CD14-positive monocyte (primary cell): ENCODE results near the gene CFAP74. TPM values are rescaled to one million over a fixed set of nuclear protein-coding genes. Genes with fewer than 3 reads are reported as not detected.

Experiments used
- DNase-seq, 3 donors: peaks; one replicate each; pipeline ENCODE4 v3.0.0-alpha.2; 2011 to 2022
- H2AFZ ChIP-seq: 2 replicates; pipeline ENCODE4 v1.6.0; 2012; ENCODE audit warnings: mild to moderate bottlenecking, low read depth, low read length, inconsistent platforms; ENCODE audit not compliant: insufficient read depth, poor library complexity, severe bottlenecking
- H3K27ac ChIP-seq, 2 donors: 1 replicate in 1 of 2; 2 replicates in 1 of 2; pipeline ENCODE4 v1.5.1; 2012 to 2013; ENCODE audit warnings: low read length in 2 of 2, control low read depth in 1 of 2, inconsistent platforms in 1 of 2, low read depth in 1 of 2, mild to moderate bottlenecking in 1 of 2
- H3K27me3 ChIP-seq, 2 donors: one replicate each; pipeline versions ENCODE4 v1.6.0 to v1.6.1; 2011 to 2013; ENCODE audit warnings: low read length in 2 of 2; ENCODE audit not compliant: control insufficient read depth in 2 of 2, insufficient read depth in 2 of 2
- H3K36me3 ChIP-seq, 2 donors: replicated peaks in 1 of 2; 1 replicate in 1 of 2; 2 replicates in 1 of 2; pipeline versions ENCODE4 v1.5.1 to v1.6.1; 2012 to 2013; ENCODE audit warnings: low read length in 2 of 2, control low read depth in 1 of 2, inconsistent platforms in 1 of 2, mild to moderate bottlenecking in 1 of 2; ENCODE audit not compliant: insufficient read depth in 2 of 2, control insufficient read depth in 1 of 2
- H3K4me1 ChIP-seq, 2 donors: 1 replicate in 1 of 2; 2 replicates in 1 of 2; pipeline versions ENCODE4 v1.5.1 to v1.6.1; 2012 to 2013; ENCODE audit warnings: low read length in 2 of 2, control low read depth in 1 of 2, inconsistent platforms in 1 of 2, mild to moderate bottlenecking in 1 of 2, moderate library complexity in 1 of 2; ENCODE audit not compliant: insufficient read depth in 2 of 2, control insufficient read depth in 1 of 2
- H3K4me2 ChIP-seq: replicated peaks from 2 replicates; pipeline ENCODE3; 2012; ENCODE audit warnings: low read length, moderate library complexity, mild to moderate bottlenecking; ENCODE audit not compliant: poor library complexity, severe bottlenecking; ENCODE audit errors: extremely low read depth
- H3K4me3 ChIP-seq, 3 experiments: fragments of 200-600 bp in 1 of 3; sonication (generic) in 1 of 3; replicated peaks in 1 of 3; 1 replicate in 2 of 3; 2 replicates in 1 of 3; pipeline ENCODE4 v1.5.1; 2011 to 2013; ENCODE audit warnings: low read length in 3 of 3, mild to moderate bottlenecking in 3 of 3, control low read depth in 2 of 3, low read depth in 2 of 3, inconsistent platforms in 1 of 3, moderate library complexity in 1 of 3
- H3K79me2 ChIP-seq: 2 replicates; pipeline ENCODE4 v1.6.0; 2012; ENCODE audit warnings: mild to moderate bottlenecking, control low read depth, inconsistent platforms, low read length, moderate library complexity; ENCODE audit not compliant: insufficient read depth
- H3K9ac ChIP-seq: 2 replicates; pipeline ENCODE4 v1.6.0; 2017; ENCODE audit warnings: low read length, mild to moderate bottlenecking; ENCODE audit not compliant: insufficient read depth, poor library complexity, severe bottlenecking
- H3K9me3 ChIP-seq, 2 donors: replicated peaks in 1 of 2; 1 replicate in 1 of 2; 2 replicates in 1 of 2; pipeline versions ENCODE4 v1.5.1 to v1.6.1; 2012 to 2013; ENCODE audit warnings: low read length in 2 of 2, control low read depth in 1 of 2; ENCODE audit not compliant: control insufficient read depth in 1 of 2, insufficient read depth in 1 of 2
- H4K20me1 ChIP-seq: 2 replicates; pipeline ENCODE4 v1.6.0; 2012; ENCODE audit warnings: mild to moderate bottlenecking, low read length, control low read depth, moderate library complexity; ENCODE audit not compliant: insufficient read depth
- H3K27ac Mint-ChIP-seq, 7 donors: one replicate each; pipeline ENCODE4 v1.8.0; 2020; ENCODE audit warnings: mild to moderate bottlenecking in 7 of 7, mixed read lengths in 7 of 7, moderate library complexity in 6 of 7, inconsistent platforms in 2 of 7
- H3K27me3 Mint-ChIP-seq, 3 donors: one replicate each; pipeline ENCODE4 v1.8.0; 2021 to 2022; ENCODE audit warnings: low read depth in 3 of 3, mild to moderate bottlenecking in 3 of 3, mixed read lengths in 3 of 3, moderate library complexity in 3 of 3, inconsistent platforms in 1 of 3
- H3K36me3 Mint-ChIP-seq, 2 donors: one replicate each; pipeline ENCODE4 v1.8.0; 2020; ENCODE audit warnings: mixed read lengths in 2 of 2, inconsistent platforms in 1 of 2, mild to moderate bottlenecking in 1 of 2
- H3K4me1 Mint-ChIP-seq: one replicate; pipeline ENCODE4 v1.8.0; 2020; ENCODE audit warnings: mild to moderate bottlenecking, mixed read lengths
- H3K4me3 Mint-ChIP-seq, 2 donors: one replicate each; pipeline ENCODE4 v1.8.0; 2020; ENCODE audit warnings: mild to moderate bottlenecking in 2 of 2, mixed read lengths in 2 of 2, moderate library complexity in 1 of 2
- H3K9me3 Mint-ChIP-seq, 7 donors: one replicate each; pipeline ENCODE4 v1.8.0; 2020 to 2022; ENCODE audit warnings: mixed read lengths in 7 of 7, mild to moderate bottlenecking in 6 of 7, moderate library complexity in 6 of 7, inconsistent platforms in 2 of 7
- CTCF ChIP-seq: fragments of 200-600 bp; IDR thresholded peaks from one replicate; pipeline ENCODE4 v1.8.0; 2022; ENCODE audit warnings: antibody characterized with exemption, mild to moderate bottlenecking
- WGBS: methylation state at CpG from one replicate; pipeline ENCODE4 v1.1.5; 2013; ENCODE audit warnings: missing lambda C conversion rate; ENCODE audit not compliant: insufficient coverage; 5-methylcytosine and 5-hydroxymethylcytosine counted together
- intact Hi-C, 2 donors: fragments of 100-400 bp; cut with micrococcal nuclease; formaldehyde crosslinking; loops; one replicate each; pipeline versions ENCODE4 v1.15.0 to v1.15.1; 2023
- polyA plus RNA-seq, 3 donors: library from polyadenylated mRNA; depleted of rRNA in 1 of 3; unstranded in 2 of 3; stranded (reverse) in 1 of 3; fragments of 300-500 nt in 2 of 3; fragments of >200 nt in 1 of 3; fragmentation: Illumina TruSeq in 2 of 3; gene quantifications; 1 replicate in 2 of 3; 2 replicates in 1 of 3; pipeline ENCODE4 v1.2.3, GENCODE V29; 2012 to 2021

CFAP74 gene
- polyA plus RNA-seq, 3 donors = not detected

DNA sequence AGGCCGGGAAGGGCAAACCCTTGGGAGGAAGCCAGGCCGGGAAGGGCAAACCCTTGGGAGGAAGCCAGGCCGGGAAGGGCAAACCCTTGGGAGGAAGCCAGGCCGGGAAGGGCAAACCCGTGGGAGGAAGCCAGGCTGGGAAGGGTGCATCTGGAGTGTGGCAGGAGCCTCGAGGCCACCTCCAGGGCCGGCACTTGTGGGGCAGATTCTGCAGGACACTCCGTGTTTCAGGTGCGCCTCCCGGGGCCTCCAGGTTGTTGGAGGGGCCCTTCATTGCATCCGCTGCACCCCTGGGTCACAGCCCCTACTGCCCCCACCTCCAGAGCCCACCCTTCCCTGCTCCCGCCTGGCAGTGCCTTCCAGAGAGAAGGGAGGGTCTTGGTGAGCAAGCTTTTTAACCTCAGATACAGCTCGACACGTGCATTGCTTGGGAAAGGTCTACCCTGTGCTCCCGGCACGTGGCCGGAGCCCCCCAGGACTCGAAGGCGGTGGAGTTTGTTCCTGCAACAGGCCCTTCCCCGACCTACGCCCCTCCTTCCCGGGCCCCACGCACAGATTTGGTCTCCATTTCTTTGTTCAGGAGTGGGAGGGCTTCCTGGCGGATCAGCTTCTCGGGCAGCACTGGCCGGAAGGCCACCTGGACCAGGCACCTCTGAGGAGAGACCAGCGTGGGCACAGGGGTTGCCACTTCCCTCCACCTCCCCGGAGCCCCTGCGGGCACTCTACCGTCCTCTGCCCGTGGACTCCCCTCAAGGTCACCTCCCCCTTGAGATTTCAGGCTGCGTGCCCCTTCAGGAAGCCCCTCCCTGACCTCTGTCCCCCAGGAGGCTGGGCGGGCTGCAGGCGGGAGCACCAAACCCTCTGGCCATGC lies 75.1 kb downstream of the CFAP74 start:
- WGBS = 75% methylated on average over 25 of the region's 34 CpGs
- Histone ChIP-seq H4K20me1 (no peaks in the 10 kb centered on the region), H3K79me2 (no peaks in the 10 kb centered on the region), H3K27me3 (no peaks in the 10 kb centered on the region), H2AFZ (no peak overlapping the region), H3K4me3 (no peak overlapping the region), H3K27ac (no peak overlapping the region), H3K36me3 (no peaks in the 10 kb centered on the region), H3K9ac (no peak overlapping the region), H3K9me3 (no peaks in the 10 kb centered on the region), H3K4me2 (no peak overlapping the region), H3K4me1 (no peaks in the 10 kb centered on the region)
- H3K4me3 Mint-ChIP-seq = no peak overlapping the region
- H3K36me3 Mint-ChIP-seq = no peaks in the 10 kb centered on the region
- peaks cover 0 to 4% (median 2%) of the 10 kb centered on the region in 7 donors for H3K9me3 Mint-ChIP-seq
- no peak overlapping the region for H3K27ac Mint-ChIP-seq
- H3K4me1 Mint-ChIP-seq = no peaks in the 10 kb centered on the region
- DNase-seq = no peak
- TF ChIP-seq CTCF = no peak
- peaks cover 3 to 9% (median 5%) of the 10 kb centered on the region in 3 donors for H3K27me3 Mint-ChIP-seq
- intact Hi-C loops = no loop called here

- H2AFZ ChIP-seq = no peak overlapping the region
- no peaks in the 10 kb centered on the region for H4K20me1 ChIP-seq
- no peak for TF ChIP-seq CTCF
- 96% methylated on average over 20 of the region's 25 CpGs for WGBS
- intact Hi-C loops = no loop called here
- H3K4me2 ChIP-seq = no peak overlapping the region
- H3K27me3 ChIP-seq = no peaks in the 10 kb centered on the region
- Mint-ChIP-seq H3K9me3 (peaks cover 0 to 4% (median 0%) of the 10 kb centered on the region in 7 donors), H3K4me1 (no peaks in the 10 kb centered on the region), H3K27me3 (peaks cover 3 to 9% (median 5%) of the 10 kb centered on the region in 3 donors), H3K36me3 (no peaks in the 10 kb centered on the region), H3K4me3 (no peak overlapping the region), H3K27ac (no peak overlapping the region)
- no peak overlapping the region for H3K9ac ChIP-seq
- no peaks in the 10 kb centered on the region for H3K4me1 ChIP-seq
- no peak overlapping the region for H3K27ac ChIP-seq
- no peaks in the 10 kb centered on the region for H3K79me2 ChIP-seq
- no peaks in the 10 kb centered on the region for H3K36me3 ChIP-seq
- no peak for DNase-seq
- no peak overlapping the region for H3K4me3 ChIP-seq
- H3K9me3 ChIP-seq = no peaks in the 10 kb centered on the region
Observed at GRCh38 chr1:1927751-1928150, 75.8 kb downstream of the CFAP74 start.
